ENCODE data around the gene ETFB. TPM values are rescaled to one million over a fixed set of nuclear protein-coding genes. Genes with fewer than 3 reads are reported as not detected.

The ETFB gene
- total and polyA plus RNA-seq, 2 donors from 2014 or later = 76.8 to 620 TPM

GRCh38 chr19:51337861-51338562, 28.2 kb downstream of the ETFB start:
- Histone ChIP-seq H3K4me3 (ENCODE audit: low read length in 3 of 3) (no peak overlapping the region), H3K9ac (ENCODE audit: low read length in 3 of 3) (no peak overlapping the region), H3K4me1 (ENCODE audit: control insufficient read depth in 2 of 3, insufficient read depth in 2 of 3, low read depth in 1 of 3, low read length in 3 of 3) (peaks cover 0 to 7% (median 0%) of the 10 kb centered on the region in 3 donors), H3K27ac (ENCODE audit: low read depth in 2 of 2, low read length in 2 of 2) (no peak overlapping the region), H3K36me3 (ENCODE audit: control insufficient read depth in 2 of 3, insufficient read depth in 3 of 3, low read length in 3 of 3) (no peaks in the 10 kb centered on the region), H3K9me3 (ENCODE audit: control insufficient read depth in 2 of 3, insufficient read depth in 1 of 3, low read length in 3 of 3) (no peaks in the 10 kb centered on the region), H3K27me3 (ENCODE audit: control insufficient read depth, insufficient read depth, low read length) (no peaks in the 10 kb centered on the region)
- intact Hi-C loops (cut with DNase I) = no loop called here
- no peak for FAIRE-seq
- no peak for TF ChIP-seq CTCF (IDR thresholded peaks at IDR 0.05; ENCODE audit: borderline replicate concordance, extremely low read depth, insufficient read depth)
- DNase-seq = peak in 1 of 5 donors; percentile 68

GRCh38 chr19:51337141-51337860, 28.9 kb downstream of the ETFB start:
- no peak overlapping the region for H3K9ac ChIP-seq (ENCODE audit: low read length in 3 of 3)
- no peak overlapping the region for H3K4me3 ChIP-seq (ENCODE audit: low read length in 3 of 3)
- H3K27me3 ChIP-seq (ENCODE audit: control insufficient read depth, insufficient read depth, low read length) = no peaks in the 10 kb centered on the region
- no peak for TF ChIP-seq CTCF (IDR thresholded peaks at IDR 0.05; ENCODE audit: borderline replicate concordance, extremely low read depth, insufficient read depth)
- no peaks in the 10 kb centered on the region for H3K9me3 ChIP-seq (ENCODE audit: control insufficient read depth in 2 of 3, insufficient read depth in 1 of 3, low read length in 3 of 3)
- peak in 1 of 5 donors; percentile 77 for DNase-seq
- no peak for FAIRE-seq
- H3K27ac ChIP-seq (ENCODE audit: low read depth in 2 of 2, low read length in 2 of 2) = no peak overlapping the region
- intact Hi-C loops (cut with DNase I) = no loop called here
- no peaks in the 10 kb centered on the region for H3K36me3 ChIP-seq (ENCODE audit: control insufficient read depth in 2 of 3, insufficient read depth in 3 of 3, low read length in 3 of 3)
- H3K4me1 ChIP-seq (ENCODE audit: control insufficient read depth in 2 of 3, insufficient read depth in 2 of 3, low read depth in 1 of 3, low read length in 3 of 3) = peaks cover 0 to 7% (median 0%) of the 10 kb centered on the region in 3 donors

- intact Hi-C loops (cut with DNase I) = no loop called here
- Histone ChIP-seq H3K9ac (ENCODE audit: low read length in 3 of 3) (no peak overlapping the region), H3K4me3 (ENCODE audit: low read length in 3 of 3) (no peak overlapping the region), H3K36me3 (ENCODE audit: control insufficient read depth in 2 of 3, insufficient read depth in 3 of 3, low read length in 3 of 3) (no peaks in the 10 kb centered on the region), H3K9me3 (ENCODE audit: control insufficient read depth in 2 of 3, insufficient read depth in 1 of 3, low read length in 3 of 3) (no peaks in the 10 kb centered on the region), H3K27ac (ENCODE audit: low read depth in 2 of 2, low read length in 2 of 2) (no peak overlapping the region), H3K27me3 (ENCODE audit: control insufficient read depth, insufficient read depth, low read length) (no peaks in the 10 kb centered on the region), H3K4me1 (ENCODE audit: control insufficient read depth in 2 of 3, insufficient read depth in 2 of 3, low read depth in 1 of 3, low read length in 3 of 3) (peaks cover 0 to 2% (median 0%) of the 10 kb centered on the region in 3 donors)
- DNase-seq (peak in 1 of 5 donors; percentile 39), FAIRE-seq (no peak)
- no peak for TF ChIP-seq CTCF (IDR thresholded peaks at IDR 0.05; ENCODE audit: borderline replicate concordance, extremely low read depth, insufficient read depth)
Observed at GRCh38 chr19:51333836-51334460, 32.2 kb downstream of the ETFB start.
